Epithelial cell of proximal tubule (primary cell): ENCODE data around the gene XRCC4. TPM values are rescaled to one million over a fixed set of nuclear protein-coding genes. Genes with fewer than 3 reads are reported as not detected.
"Not testable (repeated sequence)": the region's sequence is repeated elsewhere in the genome, so short reads cannot be mapped to it uniquely, and the experiment has no call there.

ENCODE experiments used
- DNase-seq: peaks from one replicate; pipeline ENCODE4 v3.0.0-alpha.2; 2011; ENCODE audit warnings: low read depth
- H3K4me3 ChIP-seq: 2 replicates; pipeline ENCODE4 v1.5.1; 2011; ENCODE audit warnings: low read depth, mild to moderate bottlenecking, low read length
- total RNA-seq: library from RNA; depleted of rRNA; stranded (reverse); fragments of >200 nt; gene quantifications from 2 replicates; pipeline ENCODE4 v1.2.3, GENCODE V29; 2015
- TF ChIP-seq, protein P1 (sequence below): conservative IDR thresholded peaks from 2 replicates; pipeline ENCODE4 v1.5.1; 2012; ENCODE audit warnings: low read depth, mild to moderate bottlenecking, low read length

The XRCC4 gene
- total RNA-seq, 1 donor from 2014 or later: 16.4 TPM

DNA sequence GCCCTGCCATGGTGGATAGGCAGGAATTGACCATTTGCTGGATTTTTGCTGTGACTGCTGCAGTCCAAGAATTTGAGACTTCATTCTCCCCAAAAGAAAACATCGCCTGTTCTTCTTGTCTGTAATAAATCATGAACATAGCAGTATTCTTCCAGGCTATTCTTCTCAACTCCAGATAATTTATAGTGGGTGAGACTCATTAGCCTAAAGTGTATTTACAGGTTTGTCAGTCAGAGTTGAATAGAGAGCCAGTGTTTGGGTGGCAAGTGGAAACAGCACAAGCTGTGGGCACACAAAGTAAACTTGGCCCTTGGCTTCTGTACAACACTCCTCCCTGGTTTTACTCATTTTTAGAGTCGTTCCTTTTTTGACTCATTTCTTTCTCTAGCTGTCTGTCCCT lies 266.0 kb downstream of the XRCC4 start:
- TF ChIP-seq, protein P1, sequence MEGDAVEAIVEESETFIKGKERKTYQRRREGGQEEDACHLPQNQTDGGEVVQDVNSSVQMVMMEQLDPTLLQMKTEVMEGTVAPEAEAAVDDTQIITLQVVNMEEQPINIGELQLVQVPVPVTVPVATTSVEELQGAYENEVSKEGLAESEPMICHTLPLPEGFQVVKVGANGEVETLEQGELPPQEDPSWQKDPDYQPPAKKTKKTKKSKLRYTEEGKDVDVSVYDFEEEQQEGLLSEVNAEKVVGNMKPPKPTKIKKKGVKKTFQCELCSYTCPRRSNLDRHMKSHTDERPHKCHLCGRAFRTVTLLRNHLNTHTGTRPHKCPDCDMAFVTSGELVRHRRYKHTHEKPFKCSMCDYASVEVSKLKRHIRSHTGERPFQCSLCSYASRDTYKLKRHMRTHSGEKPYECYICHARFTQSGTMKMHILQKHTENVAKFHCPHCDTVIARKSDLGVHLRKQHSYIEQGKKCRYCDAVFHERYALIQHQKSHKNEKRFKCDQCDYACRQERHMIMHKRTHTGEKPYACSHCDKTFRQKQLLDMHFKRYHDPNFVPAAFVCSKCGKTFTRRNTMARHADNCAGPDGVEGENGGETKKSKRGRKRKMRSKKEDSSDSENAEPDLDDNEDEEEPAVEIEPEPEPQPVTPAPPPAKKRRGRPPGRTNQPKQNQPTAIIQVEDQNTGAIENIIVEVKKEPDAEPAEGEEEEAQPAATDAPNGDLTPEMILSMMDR: no peak
- no peak for DNase-seq
- H3K4me3 ChIP-seq: no peak overlapping the region

DNA sequence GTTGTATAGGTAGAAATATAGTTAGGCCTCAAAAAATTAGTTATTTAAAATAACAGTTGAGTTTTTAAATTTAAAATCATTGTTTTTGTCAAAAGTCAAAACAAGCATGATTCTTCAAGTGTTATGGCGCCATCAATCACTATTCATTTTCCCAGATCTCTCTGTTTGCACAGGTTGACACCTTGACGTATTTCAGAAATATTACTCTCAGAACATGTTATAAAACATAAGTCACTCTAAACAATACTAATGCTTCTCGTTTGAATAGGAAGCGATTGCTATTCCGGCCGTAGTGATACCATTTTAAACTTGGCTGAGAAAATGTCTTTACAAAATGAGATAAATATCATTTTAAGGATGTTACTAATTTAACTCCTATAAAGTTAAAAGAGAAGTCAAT lies 268.1 kb downstream of the XRCC4 start:
- DNase-seq: no peak
- TF ChIP-seq, protein P1: no peak
- no peak overlapping the region for H3K4me3 ChIP-seq

DNA sequence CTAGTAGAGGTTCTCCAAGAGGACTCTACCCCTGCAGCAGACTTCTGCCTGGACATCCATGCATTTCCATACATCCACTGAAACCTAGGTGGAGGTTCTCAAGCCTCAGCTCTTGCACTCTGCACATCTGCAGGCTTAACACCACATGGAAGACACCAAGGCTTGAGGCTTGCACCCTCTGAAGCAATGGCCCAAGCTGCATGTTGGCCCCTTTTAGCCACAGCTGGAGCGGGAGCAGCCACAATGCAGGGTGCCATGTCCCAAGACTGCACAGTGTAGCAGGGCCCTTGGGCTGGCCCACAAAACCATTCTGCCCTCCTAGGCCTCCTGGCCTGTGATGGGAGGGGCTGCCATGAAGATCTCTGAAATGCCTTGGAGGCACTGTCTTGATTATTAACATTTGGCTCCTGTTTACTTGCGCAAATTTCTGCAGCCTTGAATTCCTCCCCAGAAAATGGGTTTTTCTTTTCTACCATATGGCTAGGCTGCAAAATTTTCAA lies 271.0 kb downstream of the XRCC4 start:
- TF ChIP-seq, protein P1: no peak
- no peak overlapping the region for H3K4me3 ChIP-seq
- DNase-seq: no peak

DNA sequence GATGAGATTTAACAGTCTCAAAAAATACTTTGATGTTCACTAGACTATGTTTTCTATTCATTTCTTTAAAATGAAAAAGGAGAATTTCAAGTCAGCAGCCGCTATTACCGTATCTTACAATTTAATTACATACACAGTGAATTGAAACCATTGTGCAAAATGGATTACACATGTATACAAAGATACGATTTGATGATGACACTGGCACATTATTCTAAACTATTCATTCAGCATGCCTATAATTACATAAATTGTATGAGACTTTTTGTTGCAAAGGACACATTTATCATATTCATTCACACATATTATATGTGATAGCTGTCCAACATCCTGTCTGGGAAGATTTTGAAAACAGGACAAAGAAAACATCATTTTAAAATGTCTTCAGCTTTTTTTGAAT lies 275.9 kb downstream of the XRCC4 start:
- TF ChIP-seq, protein P1: no peak
- no peak overlapping the region for H3K4me3 ChIP-seq
- DNase-seq: no peak

DNA sequence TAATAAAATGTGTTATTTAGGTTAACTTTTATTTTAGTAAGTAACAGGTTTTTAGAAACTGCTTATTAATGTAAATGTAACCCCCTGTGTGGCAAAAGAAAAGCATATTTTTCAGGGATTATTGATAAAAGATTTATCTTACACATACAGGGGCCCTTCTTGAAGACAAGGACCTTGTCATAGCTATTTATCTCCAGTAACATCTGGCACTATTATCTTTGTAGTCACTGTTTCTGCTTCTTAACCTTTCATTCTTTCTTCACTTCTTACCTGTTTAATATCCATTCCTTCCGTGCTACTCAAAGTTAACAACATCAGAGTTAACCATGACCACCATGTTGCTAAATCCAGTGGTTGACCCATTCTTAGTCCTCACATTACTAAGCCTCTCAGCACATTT lies 276.4 kb downstream of the XRCC4 start:
- TF ChIP-seq, protein P1: no peak
- no peak overlapping the region for H3K4me3 ChIP-seq
- DNase-seq: no peak

DNA sequence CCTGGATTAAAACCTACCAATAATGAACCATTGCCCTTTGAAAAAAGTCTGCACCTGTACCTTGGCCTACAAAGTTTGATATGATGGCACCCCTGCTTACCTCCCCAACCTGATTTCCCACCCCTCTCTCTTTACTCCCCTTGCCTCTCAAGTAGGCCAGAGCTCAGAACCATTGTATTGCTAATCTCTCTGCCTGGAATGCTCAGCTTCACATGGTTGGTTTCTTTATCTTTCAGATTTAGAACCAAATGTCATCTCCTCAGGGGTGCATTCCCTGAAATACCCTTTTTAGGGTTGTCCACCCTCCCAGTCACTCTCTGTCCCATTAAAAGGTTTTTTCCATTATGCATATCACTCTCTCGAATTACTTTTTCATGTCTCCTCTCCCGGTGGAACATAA lies 277.6 kb downstream of the XRCC4 start:
- no peak overlapping the region for H3K4me3 ChIP-seq
- TF ChIP-seq, protein P1: no peak
- DNase-seq: no peak

DNA sequence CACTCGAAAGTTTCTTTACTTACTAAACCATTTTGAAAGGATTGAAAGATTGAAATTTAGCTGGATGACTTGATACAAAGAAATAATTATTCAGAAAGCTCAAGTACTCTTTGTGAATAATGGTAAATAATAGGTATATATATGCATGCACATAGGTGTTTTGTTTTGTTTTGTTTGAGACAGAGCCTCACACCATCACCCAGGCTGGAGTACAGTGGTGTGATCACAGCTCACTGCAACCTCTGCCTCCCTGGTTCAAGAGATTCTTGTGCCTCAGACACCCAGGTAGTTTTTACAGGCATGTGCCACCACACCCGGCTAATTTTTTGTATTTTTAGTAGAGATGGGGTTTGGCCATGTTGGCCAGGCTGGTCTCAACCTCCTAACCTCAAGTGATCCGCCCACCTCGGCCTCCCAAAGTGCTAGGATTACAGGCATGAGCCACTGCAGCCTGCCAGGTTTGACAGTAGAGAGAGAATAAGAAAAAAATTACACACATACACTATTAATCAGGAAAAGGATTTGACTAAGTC lies 278.2 kb downstream of the XRCC4 start:
- not testable (repeated sequence) for H3K4me3 ChIP-seq, DNase-seq
